Measurements from ENCODE around the gene PSMC3. TPM values are rescaled to one million over a fixed set of nuclear protein-coding genes. Genes with fewer than 3 reads are reported as not detected.

Gene PSMC3
- polyA plus RNA-seq, 1 experiment = 191 TPM

DNA sequence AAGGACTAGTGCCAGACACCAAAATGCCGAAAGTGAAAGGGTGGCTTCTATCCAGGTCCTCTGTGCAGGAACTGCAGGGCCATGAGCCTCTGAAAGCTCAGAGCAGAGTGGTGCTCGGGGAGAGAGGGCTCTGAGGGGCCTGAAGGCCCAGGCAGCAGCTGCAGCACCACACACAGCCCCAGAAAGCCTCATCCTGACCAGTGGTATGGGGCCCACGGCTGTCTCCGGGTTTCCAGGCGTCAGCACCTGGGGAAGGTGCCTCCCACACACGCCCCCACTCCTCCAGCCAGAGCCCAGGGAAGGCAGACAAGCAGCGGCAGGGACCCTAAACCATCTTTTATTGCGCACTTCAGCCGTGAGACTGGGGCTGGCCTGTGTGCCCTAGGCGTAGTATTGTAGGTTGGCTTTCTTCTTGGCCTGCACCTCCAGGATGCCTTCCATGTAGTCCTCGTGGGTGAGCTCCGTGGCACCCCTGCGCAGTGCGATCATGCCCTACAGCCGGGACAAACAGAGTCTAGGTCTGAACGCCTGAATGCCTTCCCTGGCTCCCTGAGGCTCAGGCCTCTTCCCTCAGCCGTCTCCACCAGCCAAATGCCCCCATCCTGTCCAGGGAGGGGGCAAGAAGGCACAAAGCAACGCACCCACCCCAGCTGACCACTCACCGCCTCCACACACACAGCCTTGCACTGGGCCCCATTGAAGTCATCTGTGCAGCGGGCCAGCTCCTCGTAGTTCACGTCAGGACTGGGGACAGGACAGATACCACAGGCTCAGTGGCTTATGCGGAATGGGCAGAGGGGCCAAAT lies 7.6 kb downstream of the PSMC3 start:
- ChIA-PET CTCF (interaction anchor here (1.1 kb wide), 1 partner anchor 8 kb away, joined by 3 read pairs; no protein-coding TSS in a partner anchor), POLR2A (no interaction called here)
- Histone ChIP-seq H3K4me3 (ENCODE audit: low read depth, low read length) (no peak overlapping the region), H3K36me3 (ENCODE audit: control insufficient read depth, insufficient read depth, low read length) (peaks cover 45% of the 10 kb centered on the region), H3K27me3 (ENCODE audit: control insufficient read depth, insufficient read depth, low read length) (no peaks in the 10 kb centered on the region)
- TF ChIP-seq, protein P1, sequence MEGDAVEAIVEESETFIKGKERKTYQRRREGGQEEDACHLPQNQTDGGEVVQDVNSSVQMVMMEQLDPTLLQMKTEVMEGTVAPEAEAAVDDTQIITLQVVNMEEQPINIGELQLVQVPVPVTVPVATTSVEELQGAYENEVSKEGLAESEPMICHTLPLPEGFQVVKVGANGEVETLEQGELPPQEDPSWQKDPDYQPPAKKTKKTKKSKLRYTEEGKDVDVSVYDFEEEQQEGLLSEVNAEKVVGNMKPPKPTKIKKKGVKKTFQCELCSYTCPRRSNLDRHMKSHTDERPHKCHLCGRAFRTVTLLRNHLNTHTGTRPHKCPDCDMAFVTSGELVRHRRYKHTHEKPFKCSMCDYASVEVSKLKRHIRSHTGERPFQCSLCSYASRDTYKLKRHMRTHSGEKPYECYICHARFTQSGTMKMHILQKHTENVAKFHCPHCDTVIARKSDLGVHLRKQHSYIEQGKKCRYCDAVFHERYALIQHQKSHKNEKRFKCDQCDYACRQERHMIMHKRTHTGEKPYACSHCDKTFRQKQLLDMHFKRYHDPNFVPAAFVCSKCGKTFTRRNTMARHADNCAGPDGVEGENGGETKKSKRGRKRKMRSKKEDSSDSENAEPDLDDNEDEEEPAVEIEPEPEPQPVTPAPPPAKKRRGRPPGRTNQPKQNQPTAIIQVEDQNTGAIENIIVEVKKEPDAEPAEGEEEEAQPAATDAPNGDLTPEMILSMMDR (IDR thresholded peaks at IDR 0.05; ENCODE audit: insufficient read depth, low read depth, low read length) = no peak
- DNase-seq (ENCODE audit: low read depth) = no peak

DNA sequence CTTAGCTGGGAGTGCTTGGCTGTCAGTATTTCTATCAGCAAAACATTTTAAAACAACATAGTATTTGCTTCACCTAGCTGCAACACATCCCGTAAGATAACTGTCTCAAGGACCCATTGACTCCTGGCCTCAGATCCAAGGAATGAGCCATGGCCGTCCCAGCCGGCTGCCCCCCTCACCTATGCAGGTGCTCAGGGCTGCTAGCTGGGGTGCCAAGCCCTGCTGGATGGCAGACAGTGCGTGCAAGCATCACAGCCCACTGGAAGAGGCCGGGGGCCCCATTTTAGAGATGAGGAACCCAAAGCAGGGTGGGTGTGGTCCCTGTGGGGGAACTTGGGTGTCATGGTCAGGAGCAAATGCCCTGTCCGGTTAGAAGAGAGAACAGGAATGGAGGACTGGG lies 8.5 kb downstream of the PSMC3 start:
- peaks cover 45% of the 10 kb centered on the region for H3K36me3 ChIP-seq (ENCODE audit: control insufficient read depth, insufficient read depth, low read length)
- DNase-seq (ENCODE audit: low read depth) = no peak
- ChIA-PET POLR2A (no interaction called here), CTCF (interaction anchor here (1.3 kb wide), 1 partner anchor 9 kb away, joined by 4 read pairs; the partner anchor contains the start of gene PSMC3)
- no peak overlapping the region for H3K4me3 ChIP-seq (ENCODE audit: low read depth, low read length)
- no peaks in the 10 kb centered on the region for H3K27me3 ChIP-seq (ENCODE audit: control insufficient read depth, insufficient read depth, low read length)
- TF ChIP-seq, protein P1 (IDR thresholded peaks at IDR 0.05; ENCODE audit: insufficient read depth, low read depth, low read length) = no peak

DNA sequence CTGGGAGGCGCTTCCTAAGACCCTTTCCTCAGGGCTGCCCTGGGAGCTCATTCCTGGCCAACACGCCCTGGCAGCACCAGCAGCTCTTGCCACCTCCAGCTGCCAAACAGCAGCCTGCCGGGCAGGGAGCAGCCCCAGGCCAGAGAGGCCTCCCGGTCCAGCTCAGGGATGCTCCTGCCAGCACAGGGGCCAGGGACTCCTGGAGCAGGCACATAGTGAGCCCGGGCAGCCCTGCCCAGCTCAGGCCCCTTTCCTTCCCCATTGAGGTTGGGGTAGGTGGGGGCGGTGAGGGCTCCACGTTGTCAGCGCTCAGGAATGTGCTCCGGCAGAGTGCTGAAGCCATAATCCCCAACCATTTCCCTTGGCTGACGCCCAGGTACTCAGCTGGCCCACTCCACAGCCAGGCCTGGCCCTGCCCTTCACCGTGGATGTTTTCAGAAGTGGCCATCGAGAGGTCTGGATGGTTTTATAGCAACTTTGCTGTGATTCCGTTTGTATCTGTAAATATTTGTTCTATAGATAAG lies 10.2 kb downstream of the PSMC3 start:
- Histone ChIP-seq H3K36me3 (ENCODE audit: control insufficient read depth, insufficient read depth, low read length) (peaks cover 43% of the 10 kb centered on the region), H3K4me3 (ENCODE audit: low read depth, low read length) (no peak overlapping the region), H3K27me3 (ENCODE audit: control insufficient read depth, insufficient read depth, low read length) (no peaks in the 10 kb centered on the region)
- ChIA-PET POLR2A (no interaction called here), CTCF (interaction anchor here (0.7 to 1.2 kb wide), 3 partner anchors 9 to 42 kb away, joined by 3 read pairs; no protein-coding TSS in a partner anchor)
- TF ChIP-seq, protein P1 (IDR thresholded peaks at IDR 0.05; ENCODE audit: insufficient read depth, low read depth, low read length) = no peak
- DNase-seq (ENCODE audit: low read depth) = peak; percentile 73

DNA sequence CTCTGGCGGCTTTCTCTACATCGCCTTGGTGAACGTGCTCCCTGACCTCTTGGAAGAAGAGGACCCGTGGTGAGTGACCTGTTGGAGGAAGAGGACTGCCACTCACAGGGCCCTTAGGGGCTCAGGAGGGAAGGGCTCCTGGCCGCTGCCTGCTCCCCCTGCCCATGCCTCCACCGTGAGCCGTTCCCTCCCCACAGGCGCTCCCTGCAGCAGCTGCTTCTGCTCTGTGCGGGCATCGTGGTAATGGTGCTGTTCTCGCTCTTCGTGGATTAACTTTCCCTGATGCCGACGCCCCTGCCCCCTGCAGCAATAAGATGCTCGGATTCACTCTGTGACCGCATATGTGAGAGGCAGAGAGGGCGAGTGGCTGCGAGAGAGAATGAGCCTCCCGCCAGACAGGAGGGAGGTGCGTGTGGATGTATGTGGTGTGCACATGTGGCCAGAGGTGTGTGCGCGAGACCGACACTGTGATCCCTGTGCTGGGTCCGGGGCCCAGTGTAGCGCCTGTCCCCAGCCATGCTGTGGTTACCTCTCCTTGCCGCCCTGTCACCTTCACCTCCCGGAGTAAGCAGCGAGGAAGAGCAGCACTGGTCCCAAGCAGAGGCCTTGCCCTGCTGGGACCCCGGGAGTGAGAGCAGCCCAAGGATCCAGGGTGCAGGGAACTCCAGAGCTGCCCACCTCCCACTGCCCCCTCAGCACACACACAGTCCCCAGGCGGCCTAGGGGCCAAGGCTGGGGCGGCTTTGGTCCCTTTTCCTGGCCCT lies 11.0 kb downstream of the PSMC3 start:
- POLR2A ChIA-PET = no interaction called here
- DNase-seq (ENCODE audit: low read depth) = no peak
- Histone ChIP-seq H3K4me3 (ENCODE audit: low read depth, low read length) (no peak overlapping the region), H3K36me3 (ENCODE audit: control insufficient read depth, insufficient read depth, low read length) (peaks cover 46% of the 10 kb centered on the region), H3K27me3 (ENCODE audit: control insufficient read depth, insufficient read depth, low read length) (no peaks in the 10 kb centered on the region)
- TF ChIP-seq, protein P1 (IDR thresholded peaks at IDR 0.05; ENCODE audit: insufficient read depth, low read depth, low read length) = no peak
- CTCF ChIA-PET = interaction anchor here (0.7 to 1.2 kb wide), 3 partner anchors 10 to 41 kb away, joined by 3 read pairs; no protein-coding TSS in a partner anchor

DNA sequence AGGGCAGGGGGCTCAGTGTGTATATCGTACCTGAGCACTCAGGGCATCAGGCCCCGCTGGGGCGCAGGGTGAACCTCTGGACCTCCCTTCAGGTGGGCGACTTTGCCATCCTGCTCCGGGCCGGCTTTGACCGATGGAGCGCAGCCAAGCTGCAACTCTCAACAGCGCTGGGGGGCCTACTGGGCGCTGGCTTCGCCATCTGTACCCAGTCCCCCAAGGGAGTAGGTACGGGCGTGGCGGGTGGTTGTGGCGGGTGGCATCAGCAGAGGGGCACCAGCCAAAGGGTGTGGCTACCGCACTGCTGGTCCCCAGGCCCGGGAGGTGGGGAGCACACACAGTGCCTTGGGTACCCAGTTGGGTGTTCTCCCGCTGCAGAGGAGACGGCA lies 11.6 kb downstream of the PSMC3 start:
- peaks cover 46% of the 10 kb centered on the region for H3K36me3 ChIP-seq (ENCODE audit: control insufficient read depth, insufficient read depth, low read length)
- POLR2A ChIA-PET = no interaction called here

More for the DNA sequence above, 11.6 kb downstream of the PSMC3 start:
- no peak overlapping the region for H3K4me3 ChIP-seq (ENCODE audit: low read depth, low read length)
- CTCF ChIA-PET = interaction anchor here (1.5 kb wide), 1 partner anchor 163 kb away, joined by 3 read pairs; no protein-coding TSS in a partner anchor
- DNase-seq (ENCODE audit: low read depth) = no peak
- H3K27me3 ChIP-seq (ENCODE audit: control insufficient read depth, insufficient read depth, low read length) = no peaks in the 10 kb centered on the region
- TF ChIP-seq, protein P1 (IDR thresholded peaks at IDR 0.05; ENCODE audit: insufficient read depth, low read depth, low read length) = no peak
